Uterus (tissue), 4 donors: Measurements from ENCODE around the gene GLRA1. TPM values are rescaled to one million over a fixed set of nuclear protein-coding genes. Genes with fewer than 3 reads are reported as not detected.

Experiments
- DNase-seq, 2 donors: peaks; one replicate each; pipeline ENCODE4 v3.0.0-alpha.2; 2019 to 2020
- H3K27ac ChIP-seq, 2 donors: fragments of 200-600 bp; sonication (generic); 1 replicate in 1 of 2; 2 replicates in 1 of 2; pipeline ENCODE4 v1.5.1; 2016 to 2018
- H3K27me3 ChIP-seq, 2 donors: fragments of 200-600 bp; sonication (generic); one replicate each; pipeline ENCODE4 v1.5.1; 2018 to 2019; ENCODE audit warnings: control low read depth in 1 of 2
- H3K36me3 ChIP-seq, 2 donors: fragments of 200-600 bp; sonication (generic); one replicate each; pipeline ENCODE4 v1.5.1; 2019; ENCODE audit warnings: control low read depth in 1 of 2
- H3K4me1 ChIP-seq, 2 donors: fragments of 200-600 bp; sonication (generic); one replicate each; pipeline ENCODE4 v1.5.1; 2018 to 2019; ENCODE audit warnings: control low read depth in 1 of 2
- H3K4me3 ChIP-seq, 2 donors: fragments of 200-600 bp; sonication (generic); 1 replicate in 1 of 2; 2 replicates in 1 of 2; pipeline ENCODE4 v1.5.1; 2018 to 2019; ENCODE audit warnings: mild to moderate bottlenecking in 1 of 2
- H3K9me3 ChIP-seq, 2 donors: fragments of 200-600 bp; sonication (generic); one replicate each; pipeline ENCODE4 v1.5.1; 2019; ENCODE audit warnings: control low read depth in 1 of 2
- CTCF ChIP-seq, 4 experiments: fragments of 200-600 bp in 2 of 4; fragments of 450-650 bp in 2 of 4; sonication (generic) in 2 of 4; IDR thresholded peaks; one replicate each; pipeline ENCODE4 v1.5.1; 2016 to 2019; ENCODE audit warnings: antibody characterized with exemption in 4 of 4, mild to moderate bottlenecking in 2 of 4, moderate library complexity in 1 of 4
- POLR2A ChIP-seq, 2 donors: fragments of 450-650 bp; IDR thresholded peaks; one replicate each; pipeline ENCODE4 v1.6.1; 2016; ENCODE audit warnings: antibody characterized with exemption in 2 of 2, mild to moderate bottlenecking in 1 of 2, moderate library complexity in 1 of 2
- intact Hi-C: fragments of 100-400 bp; cut with DNase I; formaldehyde crosslinking; loops from one replicate; pipeline ENCODE4 v1.15.1; 2023; ENCODE audit warnings: low total_unique reads
- total RNA-seq, 4 donors: library from RNA; depleted of rRNA in 3 of 4; stranded (reverse); fragments of >200 nt in 3 of 4; gene quantifications; one replicate each; pipeline versions ENCODE4 v1.1.0 to v1.2.4, GENCODE V29; 2014 to 2023
- donor health status: DM: yes; HTN: yes; CAD: no.

Gene GLRA1
- total RNA-seq, 4 donors from 2014 or later = not detected

- H3K9me3 ChIP-seq = no peaks in the 10 kb centered on the region
- intact Hi-C loops = no loop called here
- no peaks in the 10 kb centered on the region for H3K36me3 ChIP-seq
- no peaks in the 10 kb centered on the region for H3K27me3 ChIP-seq
- no peak for DNase-seq
- H3K27ac ChIP-seq = no peak overlapping the region
- H3K4me3 ChIP-seq = no peak overlapping the region
- H3K4me1 ChIP-seq = no peaks in the 10 kb centered on the region
- TF ChIP-seq POLR2A (IDR thresholded peaks at IDR 0.05) (no peak), CTCF (IDR thresholded peaks at IDR 0.05) (no peak)
Measured at GRCh38 chr5:151870271-151870670, 54.4 kb downstream of the GLRA1 start.

GRCh38 chr5:151869843-151870242, 54.8 kb downstream of the GLRA1 start:
- intact Hi-C loops = no loop called here
- Histone ChIP-seq H3K36me3 (no peaks in the 10 kb centered on the region), H3K4me3 (no peak overlapping the region), H3K27ac (no peak overlapping the region), H3K4me1 (no peaks in the 10 kb centered on the region), H3K27me3 (no peaks in the 10 kb centered on the region), H3K9me3 (no peaks in the 10 kb centered on the region)
- TF ChIP-seq CTCF (IDR thresholded peaks at IDR 0.05) = no peak
- TF ChIP-seq POLR2A (IDR thresholded peaks at IDR 0.05) = no peak
- DNase-seq = no peak

GRCh38 chr5:151868451-151868850, 56.2 kb downstream of the GLRA1 start:
- no peak overlapping the region for H3K27ac ChIP-seq
- no peaks in the 10 kb centered on the region for H3K36me3 ChIP-seq
- intact Hi-C loops = no loop called here
- H3K4me1 ChIP-seq = no peaks in the 10 kb centered on the region
- H3K4me3 ChIP-seq = no peak overlapping the region
- DNase-seq = no peak
- H3K9me3 ChIP-seq = no peaks in the 10 kb centered on the region
- no peak for TF ChIP-seq POLR2A (IDR thresholded peaks at IDR 0.05)
- no peak for TF ChIP-seq CTCF (IDR thresholded peaks at IDR 0.05)
- H3K27me3 ChIP-seq = no peaks in the 10 kb centered on the region

GRCh38 chr5:151864061-151864748, 60.4 kb downstream of the GLRA1 start:
- no peaks in the 10 kb centered on the region for H3K9me3 ChIP-seq
- H3K36me3 ChIP-seq = no peaks in the 10 kb centered on the region
- no peaks in the 10 kb centered on the region for H3K27me3 ChIP-seq
- intact Hi-C loops = no loop called here
- no peak overlapping the region for H3K4me3 ChIP-seq
- H3K4me1 ChIP-seq = no peaks in the 10 kb centered on the region
- no peak for DNase-seq
- no peak overlapping the region for H3K27ac ChIP-seq
- TF ChIP-seq CTCF (IDR thresholded peaks at IDR 0.05) = no peak
- TF ChIP-seq POLR2A (IDR thresholded peaks at IDR 0.05) = no peak

- no peaks in the 10 kb centered on the region for H3K4me1 ChIP-seq
- no peaks in the 10 kb centered on the region for H3K27me3 ChIP-seq
- TF ChIP-seq POLR2A (IDR thresholded peaks at IDR 0.05) = no peak
- TF ChIP-seq CTCF (IDR thresholded peaks at IDR 0.05) = no peak
- no peaks in the 10 kb centered on the region for H3K36me3 ChIP-seq
- no peaks in the 10 kb centered on the region for H3K9me3 ChIP-seq
- no peak overlapping the region for H3K27ac ChIP-seq
- H3K4me3 ChIP-seq = no peak overlapping the region
- intact Hi-C loops = no loop called here
- no peak for DNase-seq
Measured at GRCh38 chr5:151863566-151863965, 61.1 kb downstream of the GLRA1 start.
